SK-N-SH treated with all-trans-retinoic acid at 6 μM for 48 hours (cell line): ENCODE results near the gene EMILIN2.

Source experiments
- ATAC-seq: fragments of 200-7000 bp; cut with Tn5 transposase; 3 replicates; pipeline ENCODE4 v1.9.1; 2020; ENCODE audit warnings: mild to moderate bottlenecking, moderate library complexity
- ARNTL ChIP-seq: fragments of 450-650 bp; formaldehyde crosslinking; IDR thresholded peaks from 2 replicates; pipeline ENCODE4 v1.5.0; 2020; ENCODE audit warnings: low read depth, mild to moderate bottlenecking, moderate library complexity, borderline replicate concordance
- CREB5 ChIP-seq: fragments of 250-450 bp; sonication (Bioruptor Pico); IDR thresholded peaks from 2 replicates; pipeline ENCODE4 v1.5.1; 2020; ENCODE audit warnings: low read depth, mild to moderate bottlenecking, moderate library complexity
- CSDC2 ChIP-seq: fragments of 250-450 bp; sonication (Bioruptor Pico); IDR thresholded peaks from 2 replicates; pipeline ENCODE4 v1.5.0; 2020; ENCODE audit warnings: mild to moderate bottlenecking, moderate library complexity
- GLIS3 ChIP-seq: fragments of 250-450 bp; sonication (Bioruptor Pico); IDR thresholded peaks from 2 replicates; pipeline ENCODE4 v1.5.0; 2020; ENCODE audit warnings: mild to moderate bottlenecking, moderate library complexity
- ISL1 ChIP-seq: fragments of 250-450 bp; sonication (Bioruptor Pico); IDR thresholded peaks from 2 replicates; pipeline ENCODE4 v2.1.2; 2022; ENCODE audit warnings: mild to moderate bottlenecking, moderate library complexity
- OSR1 ChIP-seq: fragments of 250-450 bp; sonication (Bioruptor Pico); IDR thresholded peaks from 2 replicates; pipeline ENCODE4 v1.8.0; 2022; ENCODE audit warnings: moderate library complexity, mild to moderate bottlenecking, inconsistent platforms
- PATZ1 ChIP-seq: fragments of 250-450 bp; sonication (Bioruptor Pico); IDR thresholded peaks from 2 replicates; pipeline ENCODE4 v1.8.0; 2020; ENCODE audit warnings: mild to moderate bottlenecking, moderate library complexity, borderline replicate concordance
- POU6F1 ChIP-seq: fragments of 250-450 bp; sonication (Bioruptor Pico); IDR thresholded peaks from 2 replicates; pipeline ENCODE4 v1.8.0; 2021; ENCODE audit warnings: low read depth, mild to moderate bottlenecking, moderate library complexity, borderline replicate concordance
- PPARA ChIP-seq: fragments of 250-450 bp; sonication (Bioruptor Pico); IDR thresholded peaks from 2 replicates; pipeline ENCODE4 v1.5.0; 2020; ENCODE audit warnings: mild to moderate bottlenecking, borderline replicate concordance
- RARB ChIP-seq: fragments of 250-450 bp; sonication (Bioruptor Pico); IDR thresholded peaks from 2 replicates; pipeline ENCODE4 v1.8.0; 2021; ENCODE audit warnings: mild to moderate bottlenecking, moderate library complexity
- SNAI2 ChIP-seq: fragments of 250-450 bp; sonication (Bioruptor Pico); IDR thresholded peaks from 2 replicates; pipeline ENCODE4 v1.5.0; 2020; ENCODE audit warnings: mild to moderate bottlenecking, moderate library complexity
- TCF4 ChIP-seq: fragments of 250-450 bp; sonication (Bioruptor Pico); IDR thresholded peaks from 2 replicates; pipeline ENCODE4 v1.8.0; 2021; ENCODE audit warnings: mild to moderate bottlenecking, moderate library complexity, borderline replicate concordance
- TOX ChIP-seq: fragments of 250-450 bp; sonication (Bioruptor Pico); IDR thresholded peaks from 2 replicates; pipeline ENCODE4 v1.8.0; 2021; ENCODE audit warnings: mild to moderate bottlenecking, moderate library complexity, borderline replicate concordance
- TSHZ2 ChIP-seq: fragments of 250-450 bp; sonication (Bioruptor Pico); IDR thresholded peaks from 2 replicates; pipeline ENCODE4 v1.5.0; 2020; ENCODE audit warnings: mild to moderate bottlenecking, moderate library complexity
- ZC3H10 ChIP-seq: fragments of 250-450 bp; sonication (Bioruptor Pico); IDR thresholded peaks from 2 replicates; pipeline ENCODE4 v1.5.1; 2021; ENCODE audit warnings: mild to moderate bottlenecking, moderate library complexity
- ZFP3 ChIP-seq: fragments of 250-450 bp; sonication (Bioruptor Pico); IDR thresholded peaks from 2 replicates; pipeline ENCODE4 v1.5.0; 2020; ENCODE audit warnings: mild to moderate bottlenecking, moderate library complexity
- ZFP30 ChIP-seq: fragments of 450-650 bp; formaldehyde crosslinking; IDR thresholded peaks from 2 replicates; pipeline ENCODE4 v1.5.0; 2022; ENCODE audit warnings: mild to moderate bottlenecking, moderate library complexity
- ZNF70 ChIP-seq: fragments of 450-650 bp; formaldehyde crosslinking; IDR thresholded peaks from 2 replicates; pipeline ENCODE4 v1.5.0; 2020; ENCODE audit warnings: mild to moderate bottlenecking, moderate library complexity

EMILIN2 gene

GRCh38 chr18:2908166-2908945, 61.5 kb downstream of the EMILIN2 start:
- no peak for ATAC-seq
- TF ChIP-seq POU6F1 (CRISPR knock-in tag) (no peak), RARB (no peak), TCF4 (CRISPR knock-in tag) (no peak)

GRCh38 chr18:2908946-2909335, 62.1 kb downstream of the EMILIN2 start:
- ATAC-seq: no peak
- TF ChIP-seq PPARA (no peak), CREB5 (CRISPR knock-in tag) (no peak), ZFP3 (CRISPR knock-in tag) (no peak), ZNF70 (no peak), SNAI2 (no peak)

- TF ChIP-seq TOX (CRISPR knock-in tag): no peak
- TF ChIP-seq POU6F1 (CRISPR knock-in tag): no peak
- no peak for TF ChIP-seq ISL1 (CRISPR knock-in tag)
- no peak for TF ChIP-seq OSR1 (CRISPR knock-in tag)
- TF ChIP-seq TSHZ2 (CRISPR knock-in tag): no peak
- TF ChIP-seq ZFP30 (CRISPR knock-in tag): no peak
- TF ChIP-seq PPARA: no peak
- TF ChIP-seq PATZ1 (CRISPR knock-in tag): no peak
- no peak for TF ChIP-seq ARNTL
- TF ChIP-seq ZNF70: no peak
- no peak for TF ChIP-seq GLIS3 (CRISPR knock-in tag)
- no peak for ATAC-seq
Observed at GRCh38 chr18:2909431-2910140, 62.8 kb downstream of the EMILIN2 start.

- ATAC-seq: no peak
- TF ChIP-seq RARB (no peak), PPARA (no peak), GLIS3 (CRISPR knock-in tag) (no peak), CSDC2 (CRISPR knock-in tag) (no peak), ZC3H10 (no peak), TOX (CRISPR knock-in tag) (no peak), ZNF70 (no peak), CREB5 (CRISPR knock-in tag) (no peak), POU6F1 (CRISPR knock-in tag) (no peak), ZFP30 (CRISPR knock-in tag) (no peak), ARNTL (no peak), PATZ1 (CRISPR knock-in tag) (no peak), SNAI2 (no peak), ISL1 (CRISPR knock-in tag) (no peak)
Observed at GRCh38 chr18:2910261-2910660, 63.5 kb downstream of the EMILIN2 start.
